ENCODE data around the gene CTNNA2.

DNA sequence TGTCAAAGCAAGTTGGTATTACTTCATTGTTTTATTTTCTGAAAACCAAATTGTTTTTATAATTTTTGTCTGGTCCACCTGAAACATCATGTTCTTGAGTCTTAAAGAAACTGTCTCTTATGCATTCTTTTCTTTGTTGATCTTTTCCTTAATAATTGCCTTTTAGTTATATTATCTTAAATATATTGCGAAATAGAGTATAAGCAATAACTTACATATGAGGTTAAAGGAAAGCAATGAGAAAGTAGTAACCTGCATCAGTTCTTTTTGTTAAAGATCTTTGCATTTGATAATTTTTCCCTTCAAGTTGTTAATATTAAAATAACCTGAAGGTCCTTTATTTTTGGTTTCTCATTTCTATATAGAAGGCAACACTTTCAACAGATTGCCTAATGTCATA, 315.0 kb downstream of the CTNNA2 start:
- TF ChIP-seq, protein P1, sequence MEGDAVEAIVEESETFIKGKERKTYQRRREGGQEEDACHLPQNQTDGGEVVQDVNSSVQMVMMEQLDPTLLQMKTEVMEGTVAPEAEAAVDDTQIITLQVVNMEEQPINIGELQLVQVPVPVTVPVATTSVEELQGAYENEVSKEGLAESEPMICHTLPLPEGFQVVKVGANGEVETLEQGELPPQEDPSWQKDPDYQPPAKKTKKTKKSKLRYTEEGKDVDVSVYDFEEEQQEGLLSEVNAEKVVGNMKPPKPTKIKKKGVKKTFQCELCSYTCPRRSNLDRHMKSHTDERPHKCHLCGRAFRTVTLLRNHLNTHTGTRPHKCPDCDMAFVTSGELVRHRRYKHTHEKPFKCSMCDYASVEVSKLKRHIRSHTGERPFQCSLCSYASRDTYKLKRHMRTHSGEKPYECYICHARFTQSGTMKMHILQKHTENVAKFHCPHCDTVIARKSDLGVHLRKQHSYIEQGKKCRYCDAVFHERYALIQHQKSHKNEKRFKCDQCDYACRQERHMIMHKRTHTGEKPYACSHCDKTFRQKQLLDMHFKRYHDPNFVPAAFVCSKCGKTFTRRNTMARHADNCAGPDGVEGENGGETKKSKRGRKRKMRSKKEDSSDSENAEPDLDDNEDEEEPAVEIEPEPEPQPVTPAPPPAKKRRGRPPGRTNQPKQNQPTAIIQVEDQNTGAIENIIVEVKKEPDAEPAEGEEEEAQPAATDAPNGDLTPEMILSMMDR (IDR thresholded peaks at IDR 0.05) = no peak
- TF ChIP-seq POLR2A (IDR thresholded peaks at IDR 0.05) = no peak
